IMR-90 (cell line): Measurements from ENCODE around the gene NRL. TPM values are rescaled to one million over a fixed set of nuclear protein-coding genes. Genes with fewer than 3 reads are reported as not detected.
A peak's percentile ranks its signal among the peaks of the same experiment; 100 is the strongest.

Experiments used
- ATAC-seq: fragments of 200-7000 bp; cut with Tn5 transposase; 2 replicates; pipeline ENCODE4 v1.9.1; 2020; ENCODE audit warnings: low read depth, mild to moderate bottlenecking, moderate library complexity
- BruUV-seq: library from RNA; stranded (reverse); fragments of 400-500 nt; replicated peaks from 2 replicates; lab custom pipeline; 2021; lab: Mats Ljungman, UMichigan
- CTCF ChIA-PET: fragments of 300-600 bp; formaldehyde crosslinking; extraction: SDS; loops from one replicate; lab custom pipeline; 2021; ENCODE audit warnings: antibody characterized with exemption; lab: Yijun Ruan, JAX
- POLR2A ChIA-PET: fragments of 300-600 bp; sonication (Branson Sonifier 250); formaldehyde crosslinking; loops from one replicate; lab custom pipeline; 2022; ENCODE audit warnings: antibody characterized with exemption; ENCODE audit not compliant: unreplicated experiment; lab: Charles Lee
- DNase-seq: peaks from one replicate; pipeline ENCODE4 v3.0.0; 2013
- H2AFZ ChIP-seq: replicated peaks from 2 replicates; pipeline ENCODE3; 2013; ENCODE audit warnings: low read length, mild to moderate bottlenecking; ENCODE audit not compliant: poor library complexity
- H2AK5ac ChIP-seq: 2 replicates; pipeline ENCODE4 v1.6.1; 2013; ENCODE audit warnings: low read depth, low read length, inconsistent platforms
- H2AK9ac ChIP-seq: replicated peaks from 2 replicates; pipeline ENCODE3; 2013; ENCODE audit warnings: mild to moderate bottlenecking, low read depth, low read length, moderate library complexity; ENCODE audit not compliant: poor library complexity
- H2BK120ac ChIP-seq: 2 replicates; pipeline ENCODE4 v1.6.1; 2013; ENCODE audit warnings: low read depth, low read length, inconsistent platforms
- H2BK15ac ChIP-seq: 3 replicates; pipeline ENCODE4 v1.6.1; 2013; ENCODE audit warnings: low read depth, low read length, inconsistent platforms
- H2BK20ac ChIP-seq: 2 replicates; pipeline ENCODE4 v1.6.1; 2013; ENCODE audit warnings: low read depth, mild to moderate bottlenecking, inconsistent platforms, low read length, moderate library complexity
- H2BK5ac ChIP-seq: 2 replicates; pipeline ENCODE4 v1.6.1; 2013; ENCODE audit warnings: mild to moderate bottlenecking, low read depth, low read length, inconsistent platforms; ENCODE audit not compliant: poor library complexity, severe bottlenecking
- H3K14ac ChIP-seq: replicated peaks from 2 replicates; pipeline ENCODE4 v1.6.1; 2013; ENCODE audit warnings: low read depth, low read length, inconsistent platforms
- H3K18ac ChIP-seq: 2 replicates; pipeline ENCODE4 v1.6.1; 2013; ENCODE audit warnings: low read depth, low read length, control low read depth
- H3K23ac ChIP-seq: 2 replicates; pipeline ENCODE4 v1.6.1; 2013; ENCODE audit warnings: low read depth, low read length, inconsistent platforms
- H3K27ac ChIP-seq: 2 replicates; pipeline ENCODE4 v1.5.1; 2013; ENCODE audit warnings: mild to moderate bottlenecking, control low read depth, low read length; ENCODE audit not compliant: insufficient read depth
- H3K27me3 ChIP-seq: 2 replicates; pipeline ENCODE4 v1.6.1; 2013; ENCODE audit warnings: low read length; ENCODE audit not compliant: control insufficient read depth, insufficient read depth
- H3K36me3 ChIP-seq: 2 replicates; pipeline ENCODE4 v1.6.1; 2013; ENCODE audit warnings: low read length, mixed read lengths; ENCODE audit not compliant: control insufficient read depth, insufficient read depth
- H3K4ac ChIP-seq: 2 replicates; pipeline ENCODE4 v1.6.1; 2013; ENCODE audit warnings: low read depth, low read length, inconsistent platforms
- H3K4me1 ChIP-seq: 2 replicates; pipeline ENCODE4 v1.6.1; 2013; ENCODE audit warnings: low read length, mixed read lengths; ENCODE audit not compliant: control insufficient read depth, insufficient read depth
- H3K4me2 ChIP-seq: 2 replicates; pipeline ENCODE4 v1.6.1; 2013; ENCODE audit warnings: low read depth, mild to moderate bottlenecking, control low read depth, low read length, moderate library complexity
- H3K4me3 ChIP-seq: 2 replicates; pipeline ENCODE4 v1.5.1; 2013; ENCODE audit warnings: low read depth, mild to moderate bottlenecking, control low read depth, low read length, moderate library complexity; ENCODE audit not compliant: insufficient read depth
- H3K56ac ChIP-seq: 2 replicates; pipeline ENCODE4 v1.6.1; 2013; ENCODE audit warnings: low read length, inconsistent platforms; ENCODE audit not compliant: insufficient read depth; ENCODE audit errors: extremely low read depth
- H3K79me1 ChIP-seq, 2 experiments: 2 replicates each; pipeline ENCODE4 v1.6.1; 2013; ENCODE audit warnings: low read length in 2 of 2, inconsistent platforms in 1 of 2, low read depth in 1 of 2
- H3K9ac ChIP-seq: 2 replicates; pipeline ENCODE4 v1.6.1; 2013; ENCODE audit warnings: low read depth, low read length, control low read depth
- H3K9me1 ChIP-seq: 2 replicates; pipeline ENCODE4 v1.6.1; 2013; ENCODE audit warnings: low read length, inconsistent platforms; ENCODE audit not compliant: insufficient read depth
- H3K9me3 ChIP-seq: 2 replicates; pipeline ENCODE4 v1.6.1; 2013; ENCODE audit warnings: low read length; ENCODE audit not compliant: control insufficient read depth, insufficient read depth
- H4K20me1 ChIP-seq: 2 replicates; pipeline ENCODE4 v1.6.1; 2013; ENCODE audit warnings: low read length, inconsistent platforms; ENCODE audit not compliant: insufficient read depth
- H4K5ac ChIP-seq: 2 replicates; pipeline ENCODE4 v1.6.1; 2013; ENCODE audit warnings: mild to moderate bottlenecking, low read depth, low read length, control low read depth
- H4K8ac ChIP-seq, 2 experiments: 2 replicates each; pipeline ENCODE4 v1.6.1; 2013; ENCODE audit warnings: low read depth in 2 of 2, low read length in 2 of 2, control low read depth in 1 of 2, inconsistent platforms in 1 of 2
- H4K91ac ChIP-seq: 2 replicates; pipeline ENCODE4 v1.6.1; 2013; ENCODE audit warnings: low read depth, low read length, inconsistent platforms; ENCODE audit not compliant: insufficient read depth
- BHLHE40 ChIP-seq: fragments of 150-350 bp; IDR thresholded peaks from 2 replicates; pipeline ENCODE4 v1.6.1; 2016; ENCODE audit warnings: mild to moderate bottlenecking, low read depth, low read length
- CEBPB ChIP-seq: IDR thresholded peaks from 2 replicates; pipeline ENCODE4 v1.6.1; 2012; ENCODE audit warnings: low read depth, low read length, improper control_type of control experiment
- MAFK ChIP-seq: IDR thresholded peaks from 2 replicates; pipeline ENCODE4 v1.6.1; 2012; ENCODE audit warnings: low read depth, low read length, improper control_type of control experiment
- MAZ ChIP-seq: IDR thresholded peaks from 2 replicates; pipeline ENCODE4 v1.6.1; 2012; ENCODE audit warnings: low read depth, mild to moderate bottlenecking, low read length, improper control_type of control experiment, moderate library complexity, borderline replicate concordance
- MXI1 ChIP-seq: IDR thresholded peaks from 2 replicates; pipeline ENCODE4 v1.6.1; 2012; ENCODE audit warnings: low read depth, mild to moderate bottlenecking, low read length, moderate library complexity, borderline replicate concordance
- NFE2L2 ChIP-seq: fragments of 150-350 bp; IDR thresholded peaks from 2 replicates; pipeline ENCODE4 v1.6.1; 2016; ENCODE audit warnings: low read depth, mild to moderate bottlenecking, low read length
- POLR2A ChIP-seq: IDR thresholded peaks from 2 replicates; pipeline ENCODE4 v1.6.1; 2012; ENCODE audit warnings: mild to moderate bottlenecking, low read depth, low read length
- RAD21 ChIP-seq: IDR thresholded peaks from 2 replicates; pipeline ENCODE4 v1.6.1; 2012; ENCODE audit warnings: low read length, improper control_type of control experiment
- RCOR1 ChIP-seq: IDR thresholded peaks from 2 replicates; pipeline ENCODE4 v1.6.1; 2012; ENCODE audit warnings: mild to moderate bottlenecking, low read length, improper control_type of control experiment; ENCODE audit not compliant: insufficient replicate concordance
- RFX5 ChIP-seq: IDR thresholded peaks from 2 replicates; pipeline ENCODE4 v1.8.0; 2012; ENCODE audit warnings: low read depth, mild to moderate bottlenecking, low read length, moderate library complexity
- SMC3 ChIP-seq: fragments of 150-350 bp; IDR thresholded peaks from 2 replicates; pipeline ENCODE4 v1.6.1; 2016; ENCODE audit warnings: low read depth, mild to moderate bottlenecking, antibody characterized with exemption, low read length, moderate library complexity
- WGBS, 2 experiments: methylation state at CpG; one replicate each; pipeline versions ENCODE4 v1.1.5 to v1.1.7; 2013; ENCODE audit warnings: missing lambda C conversion rate in 2 of 2; ENCODE audit not compliant: insufficient read length in 1 of 2; ENCODE audit errors: extremely low coverage in 2 of 2; 5-methylcytosine and 5-hydroxymethylcytosine counted together
- dilution Hi-C: fragments of 300-500 bp; cut with HindIII; formaldehyde crosslinking; loops from one replicate; pipeline ENCODE4 v1.14.3; 2018; ENCODE audit warnings: low sequenced_read_pairs; ENCODE audit not compliant: unreplicated experiment
- in situ Hi-C: fragments of 300-500 bp; cut with MboI; formaldehyde crosslinking; loops from 3 replicates; pipeline ENCODE4 v1.14.3; 2019; ENCODE audit warnings: low sequenced_read_pairs, inconsistent platforms, mixed read lengths
- intact Hi-C: fragments of 100-400 bp; cut with micrococcal nuclease; formaldehyde crosslinking; loops from 2 replicates; pipeline ENCODE4 v1.10.0; 2022
- polyA plus RNA-seq, 3 experiments: library from polyadenylated mRNA; depleted of rRNA; stranded (reverse); fragments of >200 nt; gene quantifications; 2 replicates each; pipeline ENCODE4 v1.2.3, GENCODE V29; 2012; ENCODE audit warnings: low replicate concordance in 1 of 3
- total RNA-seq: library from RNA; depleted of rRNA; stranded (reverse); fragments of >200 nt; gene quantifications from 2 replicates; pipeline ENCODE4 v1.2.3, GENCODE V29; 2012
- TF ChIP-seq, protein P1 (sequence below): conservative IDR thresholded peaks from 2 replicates; pipeline ENCODE4 v1.5.1; 2012; ENCODE audit warnings: mild to moderate bottlenecking, low read depth, low read length, improper control_type of control experiment
- TF ChIP-seq, protein P2 (sequence below): fragments of 150-350 bp; IDR thresholded peaks from 2 replicates; pipeline ENCODE4 v1.6.1; 2017; ENCODE audit warnings: mild to moderate bottlenecking, antibody characterized with exemption, low read length, low read depth
- TF ChIP-seq, protein P3 (sequence below): fragments of 150-350 bp; IDR thresholded peaks from 2 replicates; pipeline ENCODE4 v1.6.1; 2016; ENCODE audit warnings: low read depth, mild to moderate bottlenecking, low read length, moderate library complexity, borderline replicate concordance

NRL gene
- total and polyA plus RNA-seq, 2 of the 4 experiments (the other 2 are of a cell fraction): 0.18 to 0.70 TPM

DNA sequence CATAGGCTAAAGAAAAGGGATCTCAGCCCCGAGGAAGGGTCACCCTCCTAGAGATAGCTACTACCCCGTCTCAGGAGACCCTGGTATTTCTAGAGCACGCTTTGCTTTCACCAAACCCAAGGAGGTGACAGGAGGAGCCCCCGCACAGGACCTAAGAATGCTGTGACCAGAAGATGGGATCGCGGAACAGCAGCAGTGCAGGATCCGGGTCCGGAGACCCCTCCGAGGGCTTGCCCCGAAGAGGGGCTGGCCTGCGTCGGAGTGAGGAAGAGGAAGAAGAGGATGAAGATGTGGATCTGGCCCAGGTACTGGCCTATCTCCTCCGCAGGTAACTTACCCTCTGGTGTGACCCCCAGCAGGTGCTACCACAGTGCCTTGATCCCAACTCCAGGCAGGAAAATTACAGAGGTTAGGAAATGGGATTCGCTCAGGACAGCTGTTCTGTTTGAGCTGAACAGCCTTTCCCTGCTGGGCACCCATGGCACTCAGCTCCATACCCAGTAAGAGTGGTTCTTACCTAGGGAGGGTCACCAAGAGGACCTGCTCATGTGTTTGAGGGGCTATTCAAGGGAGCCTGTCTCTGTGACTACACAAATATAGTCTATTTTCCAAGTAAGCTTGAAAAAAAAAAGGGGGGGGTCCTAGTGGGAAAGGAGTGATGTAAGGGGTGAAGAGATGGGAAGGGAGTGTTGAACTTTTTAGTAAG lies 826 bp upstream of the NRL start:
- Histone ChIP-seq H2AK9ac (peak overlapping the region; percentile 79), H3K4me1 (peaks cover 3% of the 10 kb centered on the region; the same call in 1 of the 2 replicates), H4K8ac (peak overlapping the region; percentile 35 to 86; a peak in 3 of 4 replicates), H3K18ac (peak overlapping the region; percentile 49; the same call in 1 of the 2 replicates), H4K20me1 (no peaks in the 10 kb centered on the region), H3K23ac (peak overlapping the region; percentile 33; the same call in 1 of the 2 replicates), H3K4me2 (peak overlapping the region; percentile 89), H3K56ac (peak overlapping the region; percentile 38; the same call in 1 of the 2 replicates), H2AFZ (peak overlapping the region; percentile 94), H2BK5ac (peak overlapping the region; percentile 28), H2BK20ac (no peak overlapping the region), H2BK15ac (peak overlapping the region; percentile 12; the same call in 1 of the 3 replicates), H3K9me1 (peaks cover 8% of the 10 kb centered on the region; the same call in 1 of the 2 replicates), H3K9me3 (no peaks in the 10 kb centered on the region), H3K4me3 (peak overlapping the region; percentile 74), H3K14ac (peak overlapping the region; percentile 62), H2AK5ac (no peak overlapping the region), H4K91ac (peak overlapping the region; percentile 40), H4K5ac (peak overlapping the region; percentile 81), H3K79me1 (peaks cover 10 to 16% of the 10 kb centered on the region in 2 experiments; a peak in 2 of 4 replicates), H3K27me3 (no peaks in the 10 kb centered on the region), H3K27ac (peak overlapping the region; percentile 20; the same call in 1 of the 2 replicates), H3K36me3 (peaks cover 18% of the 10 kb centered on the region), H2BK120ac (peak overlapping the region; percentile 36; the same call in 1 of the 2 replicates), H3K4ac (peak overlapping the region; percentile 86), H3K9ac (peak overlapping the region; percentile 54)
- WGBS, 2 experiments: 0% methylated on average over 2 of the region's 14 CpGs; no CpG with 5 or more reads in 1 of the 2 experiments
- dilution Hi-C loops: no loop called here
- TSS peak; percentile 44 for BruUV-seq
- intact Hi-C loops: loop anchor here (2.0 kb wide), 1 partner anchor 25 kb away; the partner anchor contains the start of gene EMC9
- ChIA-PET POLR2A (no interaction called here), CTCF (interaction anchor here (0.5 kb wide), 1 partner anchor 181 kb away, joined by 3 read pairs; no protein-coding TSS in a partner anchor)
- DNase-seq: no peak
- in situ Hi-C loops: no loop called here
- no peak for ATAC-seq
- TF ChIP-seq, protein P1, sequence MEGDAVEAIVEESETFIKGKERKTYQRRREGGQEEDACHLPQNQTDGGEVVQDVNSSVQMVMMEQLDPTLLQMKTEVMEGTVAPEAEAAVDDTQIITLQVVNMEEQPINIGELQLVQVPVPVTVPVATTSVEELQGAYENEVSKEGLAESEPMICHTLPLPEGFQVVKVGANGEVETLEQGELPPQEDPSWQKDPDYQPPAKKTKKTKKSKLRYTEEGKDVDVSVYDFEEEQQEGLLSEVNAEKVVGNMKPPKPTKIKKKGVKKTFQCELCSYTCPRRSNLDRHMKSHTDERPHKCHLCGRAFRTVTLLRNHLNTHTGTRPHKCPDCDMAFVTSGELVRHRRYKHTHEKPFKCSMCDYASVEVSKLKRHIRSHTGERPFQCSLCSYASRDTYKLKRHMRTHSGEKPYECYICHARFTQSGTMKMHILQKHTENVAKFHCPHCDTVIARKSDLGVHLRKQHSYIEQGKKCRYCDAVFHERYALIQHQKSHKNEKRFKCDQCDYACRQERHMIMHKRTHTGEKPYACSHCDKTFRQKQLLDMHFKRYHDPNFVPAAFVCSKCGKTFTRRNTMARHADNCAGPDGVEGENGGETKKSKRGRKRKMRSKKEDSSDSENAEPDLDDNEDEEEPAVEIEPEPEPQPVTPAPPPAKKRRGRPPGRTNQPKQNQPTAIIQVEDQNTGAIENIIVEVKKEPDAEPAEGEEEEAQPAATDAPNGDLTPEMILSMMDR: no peak
- no peak for TF ChIP-seq RCOR1
- TF ChIP-seq SMC3: no peak
- TF ChIP-seq RFX5: no peak
- TF ChIP-seq, protein P2, sequence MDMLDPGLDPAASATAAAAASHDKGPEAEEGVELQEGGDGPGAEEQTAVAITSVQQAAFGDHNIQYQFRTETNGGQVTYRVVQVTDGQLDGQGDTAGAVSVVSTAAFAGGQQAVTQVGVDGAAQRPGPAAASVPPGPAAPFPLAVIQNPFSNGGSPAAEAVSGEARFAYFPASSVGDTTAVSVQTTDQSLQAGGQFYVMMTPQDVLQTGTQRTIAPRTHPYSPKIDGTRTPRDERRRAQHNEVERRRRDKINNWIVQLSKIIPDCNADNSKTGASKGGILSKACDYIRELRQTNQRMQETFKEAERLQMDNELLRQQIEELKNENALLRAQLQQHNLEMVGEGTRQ: no peak
- no peak for TF ChIP-seq CEBPB
- TF ChIP-seq BHLHE40: no peak
- no peak for TF ChIP-seq MXI1
- no peak for TF ChIP-seq MAFK
- TF ChIP-seq MAZ: no peak
- TF ChIP-seq RAD21: no peak
- TF ChIP-seq, protein P3, sequence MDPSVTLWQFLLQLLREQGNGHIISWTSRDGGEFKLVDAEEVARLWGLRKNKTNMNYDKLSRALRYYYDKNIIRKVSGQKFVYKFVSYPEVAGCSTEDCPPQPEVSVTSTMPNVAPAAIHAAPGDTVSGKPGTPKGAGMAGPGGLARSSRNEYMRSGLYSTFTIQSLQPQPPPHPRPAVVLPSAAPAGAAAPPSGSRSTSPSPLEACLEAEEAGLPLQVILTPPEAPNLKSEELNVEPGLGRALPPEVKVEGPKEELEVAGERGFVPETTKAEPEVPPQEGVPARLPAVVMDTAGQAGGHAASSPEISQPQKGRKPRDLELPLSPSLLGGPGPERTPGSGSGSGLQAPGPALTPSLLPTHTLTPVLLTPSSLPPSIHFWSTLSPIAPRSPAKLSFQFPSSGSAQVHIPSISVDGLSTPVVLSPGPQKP: no peak
- no peak for TF ChIP-seq NFE2L2
- no peak for TF ChIP-seq POLR2A
